Kidney tubule cell (primary cell): ENCODE results near the gene ABCA9.

Source experiments
- DNase-seq: peaks from one replicate; pipeline ENCODE4 v3.0.0-alpha.2; 2018; ENCODE audit warnings: low spot score

ABCA9 gene

GRCh38 chr17:69067274-69068047, 6.7 kb upstream of the ABCA9 start:
- DNase-seq, result no peak

- DNase-seq, result no peak
Observed at GRCh38 chr17:69066482-69066881, 5.8 kb upstream of the ABCA9 start.

GRCh38 chr17:69065113-69065512, 4.4 kb upstream of the ABCA9 start:
- DNase-seq, result no peak

- no peak for DNase-seq
Observed at GRCh38 chr17:69064476-69064875, 3.7 kb upstream of the ABCA9 start.

GRCh38 chr17:69064001-69064400, 3.3 kb upstream of the ABCA9 start:
- no peak for DNase-seq

GRCh38 chr17:69062860-69063581, 2.3 kb upstream of the ABCA9 start:
- no peak for DNase-seq

- no peak for DNase-seq
Observed at GRCh38 chr17:69061721-69062556, 1.2 kb upstream of the ABCA9 start.

- no peak for DNase-seq
Observed at GRCh38 chr17:69059458-69060175, 1.1 kb downstream of the ABCA9 start.

GRCh38 chr17:69058165-69058564, 2.6 kb downstream of the ABCA9 start:
- no peak for DNase-seq

- DNase-seq, result no peak
Observed at GRCh38 chr17:69057280-69057679, 3.4 kb downstream of the ABCA9 start.

GRCh38 chr17:69056179-69056823, 4.4 kb downstream of the ABCA9 start:
- no peak for DNase-seq

- no peak for DNase-seq
Observed at GRCh38 chr17:69055334-69055733, 5.4 kb downstream of the ABCA9 start.

GRCh38 chr17:69050999-69051775, 9.5 kb downstream of the ABCA9 start:
- no peak for DNase-seq

- no peak for DNase-seq
Observed at GRCh38 chr17:69048634-69049033, 12.1 kb downstream of the ABCA9 start.

GRCh38 chr17:69047368-69048263, 13.1 kb downstream of the ABCA9 start:
- peak; percentile 72 for DNase-seq

- DNase-seq, result no peak
Observed at GRCh38 chr17:69046121-69046807, 14.5 kb downstream of the ABCA9 start.

- no peak for DNase-seq
Observed at GRCh38 chr17:69045646-69046045, 15.1 kb downstream of the ABCA9 start.

- DNase-seq, result no peak
Observed at GRCh38 chr17:69044371-69044770, 16.4 kb downstream of the ABCA9 start.
